Stimulated activated CD8-positive, alpha-beta memory T cell treated with anti-CD3 and anti-CD28 coated beads, Interleukin-15, amount 100 ng/mL, for 4 hours (primary cell): ENCODE data around the gene CCND1.

Experiments
- DNase-seq, 2 donors: peaks; one replicate each; pipeline ENCODE4 v3.0.0-alpha.2; 2020; ENCODE audit warnings: low read depth in 2 of 2

CCND1 gene

DNA sequence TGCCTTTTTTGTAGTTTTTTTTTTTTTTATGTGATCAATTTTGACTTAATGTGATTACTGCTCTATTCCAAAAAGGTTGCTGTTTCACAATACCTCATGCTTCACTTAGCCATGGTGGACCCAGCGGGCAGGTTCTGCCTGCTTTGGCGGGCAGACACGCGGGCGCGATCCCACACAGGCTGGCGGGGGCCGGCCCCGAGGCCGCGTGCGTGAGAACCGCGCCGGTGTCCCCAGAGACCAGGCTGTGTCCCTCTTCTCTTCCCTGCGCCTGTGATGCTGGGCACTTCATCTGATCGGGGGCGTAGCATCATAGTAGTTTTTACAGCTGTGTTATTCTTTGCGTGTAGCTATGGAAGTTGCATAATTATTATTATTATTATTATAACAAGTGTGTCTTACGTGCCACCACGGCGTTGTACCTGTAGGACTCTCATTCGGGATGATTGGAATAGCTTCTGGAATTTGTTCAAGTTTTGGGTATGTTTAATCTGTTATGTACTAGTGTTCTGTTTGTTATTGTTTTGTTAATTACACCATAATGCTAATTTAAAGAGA lies 12.5 kb downstream of the CCND1 start:
- no peak for DNase-seq

DNA sequence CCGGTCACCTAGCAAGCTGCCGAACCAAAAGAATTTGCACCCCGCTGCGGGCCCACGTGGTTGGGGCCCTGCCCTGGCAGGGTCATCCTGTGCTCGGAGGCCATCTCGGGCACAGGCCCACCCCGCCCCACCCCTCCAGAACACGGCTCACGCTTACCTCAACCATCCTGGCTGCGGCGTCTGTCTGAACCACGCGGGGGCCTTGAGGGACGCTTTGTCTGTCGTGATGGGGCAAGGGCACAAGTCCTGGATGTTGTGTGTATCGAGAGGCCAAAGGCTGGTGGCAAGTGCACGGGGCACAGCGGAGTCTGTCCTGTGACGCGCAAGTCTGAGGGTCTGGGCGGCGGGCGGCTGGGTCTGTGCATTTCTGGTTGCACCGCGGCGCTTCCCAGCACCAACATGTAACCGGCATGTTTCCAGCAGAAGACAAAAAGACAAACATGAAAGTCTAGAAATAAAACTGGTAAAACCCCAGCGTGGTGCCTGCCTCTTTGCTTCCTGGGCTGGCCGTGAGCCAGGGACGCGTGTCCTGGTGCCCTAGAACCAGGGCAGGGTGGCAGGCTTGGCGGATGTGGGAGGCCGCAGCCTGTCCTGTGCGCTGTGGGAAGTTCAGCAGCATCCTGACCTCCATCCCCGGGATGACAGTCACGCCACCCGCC lies 13.2 kb downstream of the CCND1 start:
- no peak for DNase-seq

- no peak for DNase-seq
These were observed 13.9 kb downstream of the CCND1 start for GRCh38 chr11:69654660-69655478.

GRCh38 chr11:69655479-69656428 lies 14.8 kb downstream of the CCND1 start:
- no peak for DNase-seq

DNA sequence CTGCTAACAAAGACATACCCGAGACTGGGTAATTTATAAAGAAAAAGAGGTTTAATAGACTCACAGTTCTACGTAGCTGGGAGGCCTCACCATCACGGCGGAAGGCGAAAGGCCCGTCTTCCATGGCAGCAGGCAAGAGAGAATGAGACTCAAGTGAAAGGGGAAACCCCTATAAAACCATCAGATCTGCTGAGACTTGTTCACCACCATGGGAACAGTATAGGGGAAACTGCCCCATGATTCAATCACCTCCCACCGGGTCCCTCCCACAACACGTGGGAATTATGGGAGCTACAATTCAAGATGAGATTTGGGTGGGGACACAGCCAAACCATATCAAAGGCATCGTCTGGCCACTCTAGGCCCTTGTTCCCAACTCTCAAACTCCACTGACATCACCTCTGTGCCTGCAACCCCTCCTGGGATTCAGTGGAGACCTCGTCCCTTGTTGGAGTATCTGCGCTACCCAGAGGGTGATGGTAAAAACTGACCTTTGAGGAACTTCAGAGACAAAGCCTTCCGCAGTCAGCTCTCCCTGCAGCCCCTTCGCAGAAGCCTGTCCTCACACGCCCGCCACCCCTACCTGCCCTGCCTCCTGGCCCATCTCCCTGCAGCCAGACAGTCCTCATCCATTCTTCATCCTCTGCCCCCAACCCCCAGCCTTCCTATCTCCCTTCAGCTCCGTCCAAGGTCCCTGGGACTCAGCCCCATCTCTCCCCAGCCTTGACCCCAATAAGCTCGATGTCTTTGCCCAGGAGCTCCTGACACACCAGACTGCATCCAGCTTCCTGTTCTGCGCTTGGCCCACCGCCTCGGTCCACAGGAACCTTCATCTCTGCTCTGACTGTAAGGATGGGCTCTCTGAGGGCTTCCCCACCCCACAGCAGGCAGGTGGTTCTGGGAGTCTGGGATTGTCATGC lies 15.8 kb downstream of the CCND1 start:
- no peak for DNase-seq

GRCh38 chr11:69657456-69657910 lies 16.5 kb downstream of the CCND1 start:
- DNase-seq = no peak

DNA sequence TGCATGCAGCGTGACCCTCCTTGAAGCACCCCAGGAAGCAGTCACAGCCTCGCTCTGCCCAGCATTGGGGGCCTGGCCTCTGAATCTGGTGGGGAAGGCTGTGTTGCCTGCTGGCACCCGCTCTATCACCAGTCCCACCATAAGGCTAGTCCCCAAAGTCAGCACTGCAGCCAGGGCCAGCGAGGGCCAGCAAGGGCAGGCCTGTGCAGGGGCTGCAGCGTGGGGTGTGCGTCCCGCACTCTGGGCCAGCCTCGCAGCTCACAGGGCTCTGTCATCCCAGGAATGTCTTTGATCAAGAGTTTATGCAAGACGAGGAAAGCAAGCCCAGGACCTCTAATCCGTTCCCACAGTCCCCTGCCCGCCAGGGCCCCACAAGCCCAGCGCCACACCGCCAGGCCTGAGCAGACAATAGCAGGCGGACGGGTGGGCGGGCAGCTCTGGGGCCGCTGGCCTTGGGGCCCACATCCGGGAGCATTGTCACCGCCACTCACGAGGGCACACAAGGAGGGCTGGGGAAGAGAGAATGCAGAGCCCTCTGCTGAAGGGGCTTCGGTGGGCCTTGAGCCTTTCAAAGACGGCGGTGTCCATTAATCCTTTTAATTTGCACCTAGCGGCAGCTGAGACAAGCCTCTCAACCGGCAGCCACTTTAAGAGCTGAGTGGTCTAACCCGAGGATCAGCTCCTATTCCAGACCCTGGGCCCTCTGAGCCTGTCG lies 17.1 kb downstream of the CCND1 start:
- no peak for DNase-seq

DNA sequence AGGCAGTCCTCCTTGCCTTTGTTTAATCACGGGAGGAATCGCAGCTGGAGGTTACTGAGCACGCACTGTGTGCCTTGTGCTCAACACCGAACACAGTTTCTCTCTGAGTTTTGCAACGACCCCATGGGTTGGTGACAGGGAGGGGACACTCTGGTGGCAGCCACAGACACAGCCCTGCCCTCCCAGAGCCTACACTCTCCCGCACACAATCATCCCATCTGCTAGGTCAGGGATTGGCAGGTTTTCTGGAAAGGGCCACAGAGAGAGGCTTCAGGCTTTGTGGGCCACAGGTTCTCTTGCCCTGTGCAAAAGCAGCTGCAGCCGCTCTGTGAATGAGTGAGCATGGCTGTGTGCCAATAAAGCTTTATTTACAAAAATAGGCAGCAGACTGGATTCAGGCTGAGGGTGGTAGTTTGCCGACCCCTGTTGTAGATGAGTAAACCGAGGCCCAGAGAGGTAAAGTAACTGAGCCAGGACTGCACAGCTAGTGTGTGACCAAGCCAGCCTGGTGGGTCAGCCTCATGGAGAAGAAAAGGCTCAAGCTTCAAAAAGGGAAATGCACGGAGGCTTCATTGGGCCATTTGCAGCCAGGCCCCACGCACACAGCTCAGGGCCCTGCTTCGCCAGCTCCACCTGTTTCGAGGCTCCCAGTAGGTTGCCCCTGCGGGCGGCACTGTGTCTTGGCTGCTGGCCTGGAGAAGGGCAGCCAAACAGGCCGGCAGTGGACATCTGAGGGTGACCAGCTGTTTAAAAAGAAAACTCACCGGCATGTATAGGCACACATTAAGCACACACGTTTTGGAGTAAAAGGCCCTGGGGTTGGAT lies 17.9 kb downstream of the CCND1 start:
- DNase-seq = no peak

DNA sequence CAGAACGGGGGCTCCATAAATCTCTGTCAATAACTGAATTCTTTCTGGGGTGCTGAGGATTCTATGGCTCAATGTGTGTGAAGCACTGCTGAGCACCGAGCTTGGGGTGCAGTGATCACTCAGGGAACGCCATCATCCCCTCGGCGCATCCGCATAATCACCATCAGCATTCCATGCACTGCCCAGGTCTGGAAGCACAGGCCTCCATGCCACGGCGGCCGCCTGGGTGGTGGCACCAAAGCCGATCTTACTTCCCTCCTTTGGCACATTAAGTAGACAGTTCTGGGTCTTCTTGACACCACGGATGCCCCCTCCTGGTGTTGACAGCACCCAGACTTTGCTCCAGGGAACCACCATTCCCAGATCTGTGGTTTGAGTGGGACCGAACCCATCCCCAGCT lies 18.6 kb downstream of the CCND1 start:
- no peak for DNase-seq

DNA sequence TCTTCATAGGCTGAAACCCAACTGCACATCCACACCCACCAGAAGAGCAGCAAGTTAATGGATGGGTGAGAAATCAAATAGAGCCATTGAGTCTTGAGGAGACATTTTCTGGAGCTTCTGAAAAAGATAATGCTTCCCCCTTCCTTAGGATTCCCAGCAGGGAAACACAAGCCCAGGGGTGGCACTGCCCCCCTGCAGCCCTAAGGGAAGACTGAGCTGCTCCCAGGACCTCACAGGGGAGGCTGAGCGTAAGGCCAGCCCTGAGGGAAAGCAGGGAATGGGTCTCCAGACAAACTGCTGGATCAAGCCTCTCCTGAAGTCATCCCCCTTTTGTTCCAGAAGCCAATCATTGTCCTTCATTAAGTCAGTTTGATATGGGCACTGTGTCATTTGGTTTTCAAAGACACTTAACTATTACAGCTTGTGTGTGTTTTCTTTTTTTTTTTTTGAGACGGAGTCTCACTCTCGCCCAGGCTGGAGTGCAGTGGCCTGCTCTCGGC lies 19.1 kb downstream of the CCND1 start:
- no peak for DNase-seq

GRCh38 chr11:69661413-69661715 lies 20.4 kb downstream of the CCND1 start:
- DNase-seq = no peak

DNA sequence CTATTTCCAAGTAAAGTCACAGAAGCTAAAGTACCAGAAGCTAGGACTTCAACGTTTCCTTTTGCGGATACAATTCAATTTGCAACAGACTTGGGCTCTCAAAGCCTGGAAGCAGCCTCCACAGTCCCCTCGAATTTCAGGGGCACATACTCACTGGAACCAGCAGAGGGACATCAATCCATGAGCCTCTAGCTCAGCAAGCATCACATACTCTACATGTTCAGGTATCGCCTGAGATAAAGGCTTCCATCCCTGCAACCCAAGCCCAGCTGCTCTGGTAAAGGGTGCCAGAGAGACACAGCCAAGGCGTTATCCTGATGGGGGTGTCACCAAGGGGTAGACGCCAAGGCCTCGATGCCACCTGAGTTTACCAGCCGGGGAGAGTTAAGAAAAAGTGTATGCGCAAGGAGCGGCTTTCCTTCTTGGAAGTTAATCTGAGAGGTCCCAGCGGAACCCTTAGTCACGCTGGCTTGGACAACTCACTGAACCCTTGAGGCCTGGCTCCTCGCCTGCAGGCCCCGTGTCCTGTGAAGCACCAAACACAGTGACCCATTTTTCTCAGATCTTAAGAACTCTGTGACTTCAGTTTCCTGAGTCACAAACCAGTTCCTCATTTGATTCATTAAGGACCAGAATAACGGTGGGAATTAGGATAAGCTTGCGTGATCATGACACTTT lies 21.2 kb downstream of the CCND1 start:
- DNase-seq = no peak

DNA sequence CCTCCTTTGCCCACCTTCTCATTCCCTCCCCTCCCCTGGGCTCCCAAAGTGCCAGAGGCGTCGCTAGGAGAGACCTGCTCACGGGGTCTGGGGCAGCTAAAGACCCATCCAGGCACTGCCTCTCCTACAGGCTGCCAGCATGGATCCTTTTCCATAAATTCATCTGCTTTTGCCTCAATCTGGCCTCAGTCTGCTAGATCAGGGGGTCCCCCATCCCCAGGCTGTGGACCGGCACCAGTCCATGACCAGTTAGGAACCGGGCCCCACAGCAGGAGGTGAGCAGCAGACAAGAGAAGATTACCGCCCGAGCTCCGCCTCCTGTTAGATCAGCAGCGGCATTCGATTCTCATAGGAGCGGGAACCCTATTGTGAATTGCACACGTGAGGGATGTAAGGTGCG lies 21.9 kb downstream of the CCND1 start:
- no peak for DNase-seq

GRCh38 chr11:69663326-69663725 lies 22.4 kb downstream of the CCND1 start:
- DNase-seq = no peak

- DNase-seq = no peak
These were observed 23.3 kb downstream of the CCND1 start for GRCh38 chr11:69664103-69664775.

DNA sequence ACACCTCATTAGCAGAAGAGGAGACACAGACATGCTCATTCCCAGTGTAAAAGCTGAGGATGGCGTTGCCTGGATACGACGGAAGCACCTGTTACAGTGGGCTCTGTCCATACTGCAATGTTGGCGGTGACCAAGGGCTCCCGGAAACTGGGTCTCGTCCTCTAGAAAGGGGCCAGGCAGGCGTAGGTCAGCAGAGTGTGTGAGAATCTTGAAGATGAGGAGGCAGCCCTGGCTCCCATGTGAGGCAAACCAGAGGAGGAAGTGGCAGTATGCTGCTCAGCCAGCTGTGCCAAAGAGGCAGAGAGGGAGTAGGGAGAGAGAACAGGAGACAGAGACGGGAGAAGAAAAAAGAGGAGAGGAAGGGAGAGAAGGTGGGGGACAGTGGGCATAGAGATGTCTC lies 23.9 kb downstream of the CCND1 start:
- DNase-seq = no peak

DNA sequence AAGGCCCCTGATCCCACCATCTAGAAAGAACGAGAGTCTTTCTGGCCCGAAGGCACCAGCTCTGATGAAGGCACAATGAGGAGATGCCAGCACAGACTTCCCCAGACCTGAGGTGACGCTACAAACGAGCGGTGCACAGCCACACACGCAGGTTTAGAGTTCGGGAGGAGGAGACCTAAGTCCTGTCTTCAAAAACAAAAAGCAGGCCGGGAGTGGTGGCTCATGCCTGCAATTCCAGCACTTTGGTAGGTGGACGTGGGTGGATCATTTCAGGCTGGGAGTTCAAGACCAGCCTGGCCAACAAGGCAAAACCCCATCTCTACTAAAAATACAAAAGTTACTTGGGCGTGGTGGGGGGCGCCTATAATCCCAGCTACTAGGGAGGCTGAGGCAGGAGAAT lies 24.7 kb downstream of the CCND1 start:
- DNase-seq = no peak

DNA sequence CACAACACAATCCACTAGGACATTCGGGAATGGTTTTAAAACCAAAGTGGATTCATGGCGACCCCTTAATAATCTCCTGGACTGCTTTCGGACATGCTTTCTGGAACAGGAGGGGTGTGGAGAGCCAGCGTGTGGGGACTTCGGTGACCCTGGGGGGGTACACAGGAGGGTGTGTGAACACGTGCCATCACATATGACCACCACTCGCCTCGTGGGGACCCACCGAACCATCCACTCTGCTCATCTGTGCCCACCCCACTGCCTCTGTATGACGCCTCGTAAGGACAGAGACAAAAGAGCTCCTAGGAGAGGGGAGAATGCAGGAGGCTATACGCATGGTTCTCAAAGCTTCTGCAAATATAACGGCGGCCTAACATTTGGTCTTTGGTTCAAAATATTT lies 25.3 kb downstream of the CCND1 start:
- DNase-seq = no peak
